GM12874 (cell line): Measurements from ENCODE around the gene CBY3.

ENCODE experiments used
- TF ChIP-seq, protein P1 (sequence below): IDR thresholded peaks from 2 replicates; pipeline ENCODE4 v1.5.1; 2011; ENCODE audit warnings: low read depth, mild to moderate bottlenecking, control low read depth, low read length, moderate library complexity; ENCODE audit not compliant: insufficient read depth

CBY3 gene

DNA sequence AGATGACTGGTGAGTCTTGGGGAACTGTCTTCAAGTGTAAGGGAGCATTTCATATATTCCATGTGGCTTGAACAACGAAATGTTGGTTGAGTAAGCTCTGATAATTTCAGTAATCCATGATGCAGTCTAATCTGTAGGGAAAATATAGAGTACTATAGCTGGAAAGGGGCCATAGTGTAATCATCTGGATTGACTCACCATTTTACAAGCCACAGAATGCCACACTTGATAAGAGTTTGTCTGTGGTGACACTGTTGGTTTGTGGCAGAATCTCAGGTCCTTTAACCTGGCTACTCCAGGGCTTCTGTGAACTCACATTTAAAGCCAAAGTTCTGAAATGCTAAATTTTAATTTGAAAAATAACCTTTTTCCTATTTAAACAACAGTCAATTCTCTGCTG, 35.5 kb upstream of the CBY3 start:
- TF ChIP-seq, protein P1, sequence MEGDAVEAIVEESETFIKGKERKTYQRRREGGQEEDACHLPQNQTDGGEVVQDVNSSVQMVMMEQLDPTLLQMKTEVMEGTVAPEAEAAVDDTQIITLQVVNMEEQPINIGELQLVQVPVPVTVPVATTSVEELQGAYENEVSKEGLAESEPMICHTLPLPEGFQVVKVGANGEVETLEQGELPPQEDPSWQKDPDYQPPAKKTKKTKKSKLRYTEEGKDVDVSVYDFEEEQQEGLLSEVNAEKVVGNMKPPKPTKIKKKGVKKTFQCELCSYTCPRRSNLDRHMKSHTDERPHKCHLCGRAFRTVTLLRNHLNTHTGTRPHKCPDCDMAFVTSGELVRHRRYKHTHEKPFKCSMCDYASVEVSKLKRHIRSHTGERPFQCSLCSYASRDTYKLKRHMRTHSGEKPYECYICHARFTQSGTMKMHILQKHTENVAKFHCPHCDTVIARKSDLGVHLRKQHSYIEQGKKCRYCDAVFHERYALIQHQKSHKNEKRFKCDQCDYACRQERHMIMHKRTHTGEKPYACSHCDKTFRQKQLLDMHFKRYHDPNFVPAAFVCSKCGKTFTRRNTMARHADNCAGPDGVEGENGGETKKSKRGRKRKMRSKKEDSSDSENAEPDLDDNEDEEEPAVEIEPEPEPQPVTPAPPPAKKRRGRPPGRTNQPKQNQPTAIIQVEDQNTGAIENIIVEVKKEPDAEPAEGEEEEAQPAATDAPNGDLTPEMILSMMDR, result no peak

DNA sequence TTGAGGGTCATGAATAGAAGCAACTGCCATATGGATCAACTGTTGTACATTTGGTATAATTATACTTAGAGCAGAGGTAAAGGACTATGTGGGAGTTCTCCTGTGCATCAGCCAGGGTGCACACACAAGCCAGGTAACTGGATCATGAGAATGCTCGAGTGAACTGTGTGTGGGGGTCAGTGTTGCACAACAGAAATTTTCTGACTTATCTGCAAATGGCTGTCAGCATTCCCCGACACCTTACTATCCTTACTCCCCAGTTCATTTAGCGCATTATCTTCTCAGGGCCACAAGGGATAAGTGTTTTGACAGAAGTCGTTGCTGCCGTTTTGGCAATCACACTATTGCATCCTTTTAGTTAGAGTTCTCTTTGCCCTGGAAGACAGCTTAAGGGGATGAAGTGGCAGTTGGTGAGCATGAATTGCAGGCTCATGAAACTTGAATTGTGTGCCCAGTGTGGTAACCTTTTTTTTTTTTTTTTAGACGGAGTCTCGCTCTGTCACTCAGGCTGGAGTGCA, 19.6 kb upstream of the CBY3 start:
- TF ChIP-seq, protein P1, result no peak

DNA sequence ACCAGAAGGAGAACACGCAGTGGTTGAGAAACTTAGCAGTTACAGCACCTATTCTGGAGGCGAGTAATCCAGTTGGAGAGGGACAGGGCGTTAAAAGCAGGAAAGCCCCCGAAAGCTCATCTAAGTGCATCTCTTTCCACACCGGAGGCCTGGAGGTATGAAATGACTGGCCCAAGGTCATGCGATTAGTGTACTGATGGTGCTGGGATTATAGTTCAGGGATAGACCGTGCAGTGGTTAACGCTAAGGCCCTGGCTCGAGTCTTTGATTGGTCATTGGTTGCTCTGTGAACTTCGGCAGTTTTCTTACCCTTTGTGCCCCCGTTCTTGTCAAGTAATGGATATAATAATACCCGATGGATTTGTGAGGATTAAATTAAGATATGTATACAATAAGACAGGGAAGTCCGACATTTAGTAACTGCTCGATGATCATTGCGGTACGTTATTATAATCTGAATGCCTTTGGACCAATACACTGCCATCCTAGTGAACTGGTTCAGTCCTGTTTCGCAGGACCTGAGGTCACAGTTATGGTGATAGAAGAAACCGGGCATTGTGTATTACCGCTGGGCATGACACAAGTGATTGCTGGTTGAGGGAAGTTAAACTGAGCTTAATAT, 18.9 kb upstream of the CBY3 start:
- TF ChIP-seq, protein P1, result no peak

DNA sequence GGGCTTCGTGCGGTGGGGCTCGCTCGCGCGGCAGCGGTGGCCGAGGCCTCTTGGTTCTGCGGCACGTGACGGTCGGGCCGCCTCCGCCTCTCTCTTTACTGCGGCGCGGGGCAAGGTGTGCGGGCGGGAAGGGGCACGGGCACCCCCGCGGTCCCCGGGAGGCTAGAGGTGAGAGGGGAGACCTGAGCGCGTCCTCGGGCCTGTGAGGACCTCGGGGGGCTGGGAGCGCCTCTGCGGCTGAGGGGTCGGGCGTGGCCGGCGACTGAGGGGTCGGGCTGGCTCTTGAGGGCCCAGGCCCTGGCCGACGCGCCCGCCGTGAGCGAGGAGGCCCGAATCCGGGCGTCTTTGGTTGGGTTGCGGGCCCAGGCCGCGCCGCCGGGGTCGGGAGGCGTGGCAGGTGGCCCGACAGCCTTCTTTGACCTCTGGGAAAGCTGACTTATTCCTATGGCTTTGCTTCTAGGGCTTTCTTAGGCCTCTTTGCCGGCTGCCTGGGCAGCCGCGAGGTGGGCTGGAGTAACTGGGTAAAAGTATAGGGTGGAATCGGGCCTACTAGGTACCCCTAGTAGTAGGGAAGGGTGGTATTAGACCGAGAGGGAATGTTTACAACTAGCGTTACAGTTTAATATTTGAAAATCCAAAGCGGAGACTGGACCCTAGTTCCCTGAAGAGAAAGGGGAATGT, 18.2 kb upstream of the CBY3 start, which contains the start of gene CANX:
Gene CANX, plus strand, starts transcription at position 33 of the 681 bp plus-strand sequence. CDS start 6,715 bp downstream, outside the sequence.
- TF ChIP-seq, protein P1, result no peak

DNA sequence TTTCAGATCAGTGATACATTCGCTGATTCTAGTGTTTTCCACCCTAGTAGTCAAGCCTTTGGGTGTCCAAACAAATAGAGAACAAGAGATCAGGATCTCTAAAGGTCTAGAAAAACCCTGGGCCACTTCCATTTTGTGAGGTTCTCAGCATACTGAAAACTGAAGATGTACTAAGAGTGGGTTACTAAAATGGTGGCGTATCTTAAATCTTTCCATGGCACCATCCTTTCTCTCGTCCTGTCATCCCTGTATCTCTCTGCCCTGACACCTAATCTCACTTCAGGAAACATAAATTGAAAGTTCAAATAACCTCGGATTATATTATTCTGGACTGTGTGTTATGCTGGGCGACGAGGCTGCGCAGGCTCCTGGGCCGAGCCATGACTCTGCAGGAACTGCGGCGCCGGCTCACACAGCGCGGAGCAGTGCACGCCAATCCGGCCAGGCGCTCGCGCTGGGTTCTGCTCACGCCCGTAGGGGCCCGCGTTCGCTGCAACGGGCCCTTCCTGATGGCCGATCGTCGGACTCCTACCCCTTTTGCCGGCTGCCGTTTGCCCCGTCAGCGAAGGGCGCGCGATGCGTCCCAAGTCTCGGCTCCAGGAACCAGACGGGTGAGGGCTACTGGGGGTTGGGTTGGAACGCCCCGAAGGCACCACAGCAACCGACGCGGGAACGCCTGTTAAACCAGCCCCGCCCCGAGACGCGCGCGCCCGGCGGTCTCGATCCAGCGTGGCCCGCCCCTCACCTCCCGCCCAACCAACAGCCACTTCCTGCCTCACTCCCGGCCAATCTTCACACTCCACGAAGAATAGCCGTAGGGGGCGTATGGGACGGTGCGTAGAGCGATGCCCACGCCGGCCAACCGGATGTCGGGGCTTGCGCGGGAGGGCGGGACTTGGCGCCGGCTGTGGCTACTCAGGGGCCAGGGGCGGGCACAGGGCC, 17.4 kb upstream of the CBY3 start:
- TF ChIP-seq, protein P1, result no peak

DNA sequence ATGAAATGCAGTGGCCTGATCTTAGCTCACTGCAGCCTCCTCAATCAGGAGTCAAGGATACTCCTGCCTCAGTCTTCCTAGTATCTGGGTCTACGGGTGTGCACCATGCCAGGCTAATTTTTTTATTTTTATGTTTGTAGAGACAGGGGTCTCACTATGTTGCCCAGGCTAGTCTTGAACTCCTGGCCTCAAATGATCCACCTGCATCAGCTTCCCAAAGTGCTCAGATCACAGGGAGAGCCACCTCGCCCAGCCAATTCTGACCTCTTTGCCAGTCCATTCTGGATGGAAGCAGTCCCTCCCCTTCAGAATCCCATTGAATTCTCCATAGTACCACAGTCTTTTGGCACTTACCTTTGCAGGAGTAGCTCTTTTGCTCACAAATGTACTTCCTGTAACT, 16.3 kb upstream of the CBY3 start:
- TF ChIP-seq, protein P1, result no peak

DNA sequence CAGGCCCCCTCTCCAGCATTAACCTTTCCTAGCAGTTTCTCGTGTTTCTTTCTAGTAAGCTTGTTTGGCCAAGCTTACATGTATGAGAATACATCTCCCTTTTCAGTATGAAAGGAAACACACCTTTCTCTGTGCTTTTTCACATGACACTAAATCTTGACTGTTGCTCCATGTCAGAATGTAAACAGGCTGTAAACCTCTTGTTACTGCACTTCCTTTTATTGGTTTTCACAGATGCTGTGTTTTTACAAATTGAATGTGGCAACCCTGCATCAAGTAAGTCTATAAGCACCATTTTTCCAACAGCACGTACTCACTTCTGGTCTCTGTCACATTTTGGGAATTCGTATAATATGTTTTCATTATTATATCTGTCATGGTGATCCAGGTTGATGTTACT, 15.8 kb upstream of the CBY3 start:
- TF ChIP-seq, protein P1, result no peak
